GM18519 (cell line): ENCODE results near the gene CLASP2.
"Not testable (repeated sequence)": the region's sequence is repeated elsewhere in the genome, so short reads cannot be mapped to it uniquely, and the experiment has no call there.

Source experiments
- ATAC-seq: cut with Tn5 transposase; IDR thresholded peaks from one replicate; pipeline ENCODE4 v1.9.1; 2021; ENCODE audit warnings: mild to moderate bottlenecking, moderate library complexity; ENCODE audit not compliant: unreplicated experiment, low FRiP score

CLASP2 gene

GRCh38 chr3:33467786-33468185 lies 250.3 kb downstream of the CLASP2 start:
- no peak for ATAC-seq

DNA sequence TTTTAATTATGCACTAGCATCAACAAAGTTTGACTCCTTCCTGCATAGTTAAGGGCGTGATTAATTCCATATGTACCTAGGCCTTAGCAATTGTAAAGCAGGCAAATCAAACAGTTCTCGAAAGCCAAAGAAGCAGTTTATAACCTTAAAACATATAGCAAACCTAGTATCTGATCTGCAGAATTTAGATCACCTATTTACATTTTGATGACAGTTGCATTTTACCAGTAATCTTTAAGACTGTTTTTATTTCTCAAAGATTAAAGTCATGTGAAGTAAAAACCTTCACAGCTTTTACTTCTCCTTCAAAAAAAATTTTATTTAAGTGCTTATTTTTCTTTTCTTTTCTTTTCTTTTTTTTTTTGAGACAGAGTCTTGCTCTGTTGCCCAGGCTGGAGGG lies 257.0 kb downstream of the CLASP2 start:
- ATAC-seq, result no peak

DNA sequence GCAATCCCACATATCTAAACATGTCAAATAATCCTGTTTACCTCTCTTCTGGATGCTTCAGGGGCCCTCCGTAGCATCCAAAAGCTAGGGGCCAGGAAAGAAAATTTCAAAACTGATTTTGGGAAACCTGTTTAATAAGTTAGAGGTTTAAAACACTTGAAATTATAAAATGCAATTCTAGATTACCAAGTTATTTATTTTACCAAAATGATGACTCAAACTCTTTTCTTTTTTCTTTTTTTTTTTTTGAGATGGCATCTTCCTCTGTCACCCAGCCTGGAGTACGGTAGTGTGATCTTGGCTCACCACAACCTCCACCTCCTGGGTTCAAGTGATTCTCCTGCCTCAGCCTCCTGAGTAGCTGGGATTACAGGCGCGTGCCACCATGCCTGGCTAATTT lies 258.5 kb downstream of the CLASP2 start:
- ATAC-seq, result not testable (repeated sequence)

GRCh38 chr3:33458446-33458845 lies 259.6 kb downstream of the CLASP2 start:
- ATAC-seq, result no peak

DNA sequence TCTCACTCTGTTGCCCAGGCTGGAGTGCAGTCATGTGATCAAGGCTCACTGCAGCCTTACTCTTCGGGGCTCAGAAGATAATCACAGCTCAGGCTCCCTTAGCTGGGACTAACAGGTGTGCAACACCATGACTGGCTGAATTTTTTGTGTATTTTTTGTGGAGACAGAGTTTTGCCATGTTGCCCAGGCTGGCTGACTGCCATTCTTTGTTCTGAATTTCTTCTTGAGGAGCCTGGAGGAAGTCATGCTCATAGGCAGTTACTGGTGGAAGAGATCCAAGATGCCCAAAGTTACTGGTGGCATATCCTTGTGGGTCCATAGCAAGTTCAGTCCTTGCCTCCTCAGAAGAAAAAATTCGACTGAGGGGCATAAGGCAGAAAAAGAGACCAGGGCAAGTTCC lies 261.3 kb downstream of the CLASP2 start:
- ATAC-seq, result no peak

DNA sequence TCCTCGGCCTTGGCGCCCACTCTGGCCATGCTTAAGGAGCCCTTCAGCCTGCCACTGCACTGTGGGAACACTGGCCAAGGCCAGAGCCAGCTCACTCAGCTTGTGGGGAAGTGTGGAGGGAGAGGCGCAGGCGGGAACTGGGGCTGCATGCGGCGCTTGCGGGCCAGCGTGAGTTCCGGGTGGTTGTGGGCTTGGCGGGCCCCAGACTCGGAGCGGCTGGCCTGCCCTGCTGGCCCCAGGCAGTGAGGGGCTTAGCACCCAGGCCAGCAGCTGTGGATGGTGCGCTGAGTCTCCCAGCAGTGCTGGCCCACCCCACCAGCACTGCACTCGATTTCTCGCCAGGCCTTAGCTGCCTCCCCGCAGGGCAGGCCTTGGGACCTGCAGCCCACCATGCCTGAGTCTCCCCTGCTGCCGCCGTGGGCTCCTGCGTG lies 264.7 kb downstream of the CLASP2 start:
- no peak for ATAC-seq

GRCh38 chr3:33451994-33452393 lies 266.1 kb downstream of the CLASP2 start:
- not testable (repeated sequence) for ATAC-seq

GRCh38 chr3:33447958-33448357 lies 270.1 kb downstream of the CLASP2 start:
- no peak for ATAC-seq

- not testable (repeated sequence) for ATAC-seq
These were observed 270.8 kb downstream of the CLASP2 start for GRCh38 chr3:33447256-33447625.
